ENCODE measurements around the gene ACBD4. TPM values are rescaled to one million over a fixed set of nuclear protein-coding genes. Genes with fewer than 3 reads are reported as not detected.

The ACBD4 gene
- total RNA-seq, 4 donors from 2014 or later, result 6.2 to 37.7 (median 10.9) TPM

- Histone ChIP-seq H3K36me3 (peaks cover 23% of the 10 kb centered on the region), H3K27ac (no peak overlapping the region), H3K9me3 (no peaks in the 10 kb centered on the region), H3K4me1 (peaks cover 22% of the 10 kb centered on the region), H3K27me3 (no peaks in the 10 kb centered on the region), H3K4me3 (no peak overlapping the region)
- no peak for DNase-seq (ENCODE audit: low spot score in 2 of 2)
- no peak for TF ChIP-seq POLR2A (IDR thresholded peaks at IDR 0.05)
- TF ChIP-seq CTCF (IDR thresholded peaks at IDR 0.05), result no peak
- no peak for TF ChIP-seq POLR2AphosphoS5 (IDR thresholded peaks at IDR 0.05)
- TF ChIP-seq EP300 (IDR thresholded peaks at IDR 0.05), result no peak
- WGBS, result 93% methylated on average over 16 of the region's 23 CpGs
Observed at GRCh38 chr17:45112559-45113423, 22.7 kb upstream of the ACBD4 start.

- Histone ChIP-seq H3K27me3 (no peaks in the 10 kb centered on the region), H3K9me3 (no peaks in the 10 kb centered on the region), H3K4me1 (peaks cover 22% of the 10 kb centered on the region), H3K36me3 (peaks cover 25% of the 10 kb centered on the region), H3K4me3 (no peak overlapping the region), H3K27ac (no peak overlapping the region)
- no peak for DNase-seq (ENCODE audit: low spot score in 2 of 2)
- WGBS, result no CpG with 5 or more reads among the region's 9 CpGs
- TF ChIP-seq POLR2AphosphoS5 (IDR thresholded peaks at IDR 0.05) (no peak), CTCF (IDR thresholded peaks at IDR 0.05) (no peak), EP300 (IDR thresholded peaks at IDR 0.05) (no peak), POLR2A (IDR thresholded peaks at IDR 0.05) (no peak)
Observed at GRCh38 chr17:45113424-45113754, 22.1 kb upstream of the ACBD4 start.

- no peak for DNase-seq (ENCODE audit: low spot score in 2 of 2)
- Histone ChIP-seq H3K4me1 (peaks cover 22% of the 10 kb centered on the region), H3K4me3 (no peak overlapping the region), H3K27me3 (no peaks in the 10 kb centered on the region), H3K27ac (no peak overlapping the region), H3K36me3 (peaks cover 31% of the 10 kb centered on the region), H3K9me3 (no peaks in the 10 kb centered on the region)
- TF ChIP-seq EP300 (IDR thresholded peaks at IDR 0.05), result no peak
- no peak for TF ChIP-seq POLR2AphosphoS5 (IDR thresholded peaks at IDR 0.05)
- TF ChIP-seq CTCF (IDR thresholded peaks at IDR 0.05), result no peak
- no peak for TF ChIP-seq POLR2A (IDR thresholded peaks at IDR 0.05)
- WGBS, result 83% methylated on average over 19 of the region's 19 CpGs
Observed at GRCh38 chr17:45114117-45114932, 21.2 kb upstream of the ACBD4 start.

- WGBS, result 83% methylated on average over 24 of the region's 26 CpGs
- Histone ChIP-seq H3K4me3 (no peak overlapping the region), H3K9me3 (no peaks in the 10 kb centered on the region), H3K36me3 (peaks cover 38% of the 10 kb centered on the region), H3K27ac (no peak overlapping the region), H3K27me3 (no peaks in the 10 kb centered on the region), H3K4me1 (peaks cover 22% of the 10 kb centered on the region)
- DNase-seq (ENCODE audit: low spot score in 2 of 2), result no peak
- TF ChIP-seq EP300 (IDR thresholded peaks at IDR 0.05) (no peak), POLR2A (IDR thresholded peaks at IDR 0.05) (no peak), CTCF (IDR thresholded peaks at IDR 0.05) (no peak), POLR2AphosphoS5 (IDR thresholded peaks at IDR 0.05) (no peak)
Observed at GRCh38 chr17:45115015-45115625, 20.4 kb upstream of the ACBD4 start.

- Histone ChIP-seq H3K27ac (no peak overlapping the region), H3K9me3 (no peaks in the 10 kb centered on the region), H3K4me3 (no peak overlapping the region), H3K4me1 (peaks cover 14% of the 10 kb centered on the region), H3K27me3 (no peaks in the 10 kb centered on the region), H3K36me3 (peaks cover 41% of the 10 kb centered on the region)
- no peak for TF ChIP-seq POLR2A (IDR thresholded peaks at IDR 0.05)
- no peak for DNase-seq (ENCODE audit: low spot score in 2 of 2)
- WGBS, result 84% methylated on average over 11 of the region's 11 CpGs
Observed at GRCh38 chr17:45115871-45116270, 19.6 kb upstream of the ACBD4 start.

All from suprapubic skin (tissue), 4 donors.